IPS DF 19.7 (cell line): ENCODE data around the gene NT5C.
A peak's percentile ranks its signal among the peaks of the same experiment; 100 is the strongest.
"Not testable (repeated sequence)": the region's sequence is repeated elsewhere in the genome, so short reads cannot be mapped to it uniquely, and the experiment has no call there.

Experiments used
- DNase-seq: peaks from one replicate; pipeline ENCODE4 v3.0.0-alpha.2; 2013; ENCODE audit warnings: low read depth, low spot score

The NT5C gene

GRCh38 chr17:75131278-75132017, at the start of gene NT5C:
Gene NT5C, minus strand, starts transcription at chr17:75131742. Its CDS starts 35 bp downstream, at chr17:75131707.
- peak; percentile 75 for DNase-seq

DNA sequence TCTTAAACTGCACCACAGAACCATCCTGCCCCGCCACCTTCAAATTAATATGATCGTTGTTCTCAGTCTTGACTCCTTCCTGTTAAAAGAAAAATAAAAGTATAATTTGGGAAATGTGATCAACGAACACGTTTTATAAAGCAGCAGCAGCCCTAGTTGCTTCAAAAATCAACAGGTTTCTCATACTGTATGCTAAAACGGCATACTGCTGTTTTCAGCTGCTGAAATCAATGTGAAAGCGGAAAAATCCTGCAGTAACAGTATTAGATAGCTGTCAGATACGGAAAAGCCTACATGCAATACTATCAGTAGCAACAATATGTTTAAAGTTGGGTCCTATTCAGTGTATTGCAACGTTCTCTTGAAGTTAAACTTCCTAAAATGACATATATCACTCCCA, 49.6 kb upstream of the NT5C start:
- DNase-seq, result no peak

- no peak for DNase-seq
Measured at GRCh38 chr17:75178453-75178852, 46.9 kb upstream of the NT5C start.

GRCh38 chr17:75176625-75177024, 45.1 kb upstream of the NT5C start:
- DNase-seq, result no peak

- no peak for DNase-seq
Measured at GRCh38 chr17:75174996-75175395, 43.5 kb upstream of the NT5C start.

DNA sequence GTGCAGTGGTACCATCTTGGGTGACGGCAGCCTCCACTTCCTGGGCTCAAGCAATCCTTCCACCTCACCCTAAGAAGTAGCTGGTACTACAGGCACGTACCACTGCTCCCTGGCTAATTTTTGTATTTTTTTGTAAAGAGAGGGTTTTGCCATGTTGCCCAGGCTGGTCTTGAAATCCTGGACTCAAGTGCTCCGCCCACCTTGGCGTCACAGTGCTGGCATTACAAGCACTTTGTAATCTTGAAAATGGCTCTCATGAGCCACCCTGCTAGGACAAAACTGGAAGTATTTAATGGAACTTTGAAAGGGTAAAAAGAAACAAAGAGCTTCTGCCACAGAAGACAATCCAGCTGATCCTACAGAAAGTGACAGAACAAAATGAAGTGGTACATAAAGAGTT, 42.0 kb upstream of the NT5C start:
- DNase-seq, result no peak

DNA sequence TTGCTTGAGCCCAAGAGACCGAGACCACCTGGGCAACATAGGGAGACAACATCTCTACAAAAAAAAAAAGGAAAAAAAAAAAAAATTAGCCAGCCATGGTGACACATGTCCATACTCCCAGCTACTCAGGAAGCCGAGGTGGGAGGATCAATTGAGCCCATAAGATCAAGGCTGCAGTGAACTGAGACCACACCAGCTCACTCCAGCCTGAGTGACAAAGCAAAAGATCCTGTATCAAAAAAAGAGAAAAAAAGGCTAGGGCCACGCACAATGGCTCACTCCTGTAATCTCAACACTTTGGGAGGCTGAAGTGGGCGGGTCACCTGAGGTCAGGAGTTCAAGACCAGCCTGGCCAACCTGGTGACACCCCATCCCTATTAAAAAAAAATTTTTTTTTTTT, 37.5 kb upstream of the NT5C start:
- DNase-seq, result no peak

GRCh38 chr17:75164606-75165005, 33.1 kb upstream of the NT5C start:
- not testable (repeated sequence) for DNase-seq

GRCh38 chr17:75163074-75163473, 31.5 kb upstream of the NT5C start:
- no peak for DNase-seq

DNA sequence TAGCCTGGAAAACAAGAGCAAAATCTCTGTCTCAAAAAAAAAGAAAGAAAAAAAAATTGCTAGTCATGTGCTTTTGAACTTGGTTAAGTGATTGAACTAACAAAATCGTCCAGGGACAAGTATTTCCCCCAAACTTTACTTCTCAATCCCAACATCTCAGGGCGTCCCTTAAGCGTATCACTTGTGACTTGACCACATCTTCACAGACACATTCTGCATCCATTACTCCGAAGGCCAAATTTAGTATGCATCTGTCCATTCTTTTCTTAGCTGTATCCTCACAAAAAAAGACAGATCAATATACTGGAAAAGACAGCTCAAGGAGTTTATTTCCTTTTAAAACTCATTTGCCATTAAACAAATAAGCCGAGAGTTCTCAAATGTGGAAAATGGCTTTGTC, 28.7 kb upstream of the NT5C start:
- no peak for DNase-seq

DNA sequence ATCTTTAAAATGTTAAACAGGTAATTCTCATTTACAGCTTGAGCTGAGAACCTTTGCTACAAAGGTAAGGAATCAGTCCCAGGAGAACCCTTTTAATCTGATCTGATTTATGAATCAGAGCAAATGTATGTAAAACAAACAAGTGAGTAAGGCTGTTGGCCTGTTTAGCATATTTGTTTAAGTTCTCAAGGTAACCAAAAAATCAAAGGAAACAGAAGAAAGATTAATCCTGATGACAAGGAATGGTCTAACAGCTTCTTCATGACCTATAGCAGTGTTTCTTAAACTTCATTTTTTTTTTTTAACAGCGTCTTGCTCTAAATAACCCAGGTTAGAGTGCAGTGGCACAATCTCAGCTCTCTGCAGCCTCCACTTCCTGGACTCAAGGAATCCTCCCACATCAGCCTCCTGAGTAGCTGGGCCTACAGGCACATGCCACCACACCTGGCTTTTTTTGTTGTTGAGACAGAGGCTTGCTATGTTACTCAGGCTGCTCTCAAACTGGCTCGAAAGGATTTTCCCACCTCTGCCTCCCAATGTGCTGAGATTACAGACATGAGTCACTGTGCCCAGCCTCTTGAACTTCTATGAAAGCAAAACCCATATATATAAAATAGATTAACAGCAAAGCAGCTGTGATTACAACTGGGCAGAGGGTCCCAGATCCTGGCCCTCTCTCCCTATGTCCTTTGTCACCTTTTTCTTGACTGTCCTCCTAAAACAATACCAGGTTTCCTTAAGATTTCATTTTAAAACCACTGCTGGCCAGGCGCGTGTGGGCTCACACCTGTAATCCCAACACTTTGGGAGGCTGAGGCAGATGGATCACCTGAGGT, 27.9 kb upstream of the NT5C start:
- no peak for DNase-seq

- DNase-seq, result not testable (repeated sequence)
Measured at GRCh38 chr17:75158480-75158879, 26.9 kb upstream of the NT5C start.

- peak; percentile 23 for DNase-seq
Measured at GRCh38 chr17:75155191-75155601, 23.7 kb upstream of the NT5C start.

- DNase-seq, result peak; percentile 93
Measured at GRCh38 chr17:75154195-75155106, 22.9 kb upstream of the NT5C start, which contains the start of gene JPT1. Gene JPT1, minus strand, starts transcription at chr17:75154512. Its CDS starts 115 bp downstream, at chr17:75154397.

GRCh38 chr17:75153780-75154194, 22.2 kb upstream of the NT5C start:
- no peak for DNase-seq

GRCh38 chr17:75152922-75153779, 21.6 kb upstream of the NT5C start:
- no peak for DNase-seq

DNA sequence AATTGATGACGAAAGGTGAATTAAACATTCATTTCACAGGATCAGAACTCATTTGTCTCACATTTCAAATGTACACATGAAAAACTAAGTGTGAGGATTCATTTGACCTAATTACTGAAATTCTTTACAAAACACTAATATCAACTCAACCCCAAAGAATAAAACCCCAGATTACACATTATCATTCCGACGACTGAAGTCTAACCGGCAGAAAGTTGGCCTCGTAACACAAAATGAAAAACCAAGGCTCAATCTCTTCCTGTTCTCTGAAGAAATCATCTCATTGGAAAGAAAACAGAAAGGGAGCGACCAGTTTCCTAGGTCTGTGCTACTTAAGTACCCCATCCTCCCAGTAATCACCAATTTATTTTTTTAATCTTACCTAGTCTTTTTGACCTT, 21.0 kb upstream of the NT5C start:
- no peak for DNase-seq

DNA sequence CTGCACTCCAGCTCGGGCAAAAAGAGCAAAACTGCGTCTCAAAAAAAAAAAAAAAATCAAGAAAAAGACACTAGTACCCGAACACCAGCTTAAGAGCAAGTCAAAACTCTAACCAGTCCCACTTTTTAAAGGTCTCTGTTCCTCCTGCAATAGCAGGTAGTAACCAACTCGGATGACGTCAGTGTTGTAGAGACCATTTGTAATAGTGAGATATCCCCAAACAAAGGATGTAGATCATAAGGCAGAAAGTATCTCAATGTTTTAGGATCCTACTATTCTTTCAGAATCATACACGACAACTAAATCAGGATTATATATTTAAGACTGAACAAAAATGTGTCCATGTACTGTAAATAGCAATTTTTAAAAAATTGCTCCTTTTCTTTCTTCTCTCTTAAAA, 20.4 kb upstream of the NT5C start:
- no peak for DNase-seq

GRCh38 chr17:75147878-75148546, 16.5 kb upstream of the NT5C start:
- no peak for DNase-seq

DNA sequence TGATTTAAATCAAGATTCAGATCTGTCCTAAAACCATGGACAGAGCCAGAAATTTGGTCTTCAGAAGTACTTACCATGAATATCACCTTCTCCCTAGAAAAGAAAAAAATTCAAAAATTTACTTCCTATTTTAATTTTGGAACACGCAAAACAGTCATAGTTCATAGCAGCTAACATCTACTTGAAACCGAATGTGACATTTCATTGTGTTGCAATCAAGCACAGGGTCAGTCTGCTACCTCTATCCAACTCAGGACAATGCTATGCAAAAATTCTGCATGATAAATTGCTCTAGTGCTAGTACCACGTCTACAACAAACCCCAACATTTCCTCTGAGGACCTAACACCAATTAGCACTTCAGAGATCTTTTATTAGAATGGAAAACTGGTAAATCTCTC, 15.1 kb upstream of the NT5C start:
- no peak for DNase-seq
